ENCODE measurements around the gene TFRC.
"Not testable (repeated sequence)": the region's sequence is repeated elsewhere in the genome, so short reads cannot be mapped to it uniquely, and the experiment has no call there.

TFRC gene

DNA sequence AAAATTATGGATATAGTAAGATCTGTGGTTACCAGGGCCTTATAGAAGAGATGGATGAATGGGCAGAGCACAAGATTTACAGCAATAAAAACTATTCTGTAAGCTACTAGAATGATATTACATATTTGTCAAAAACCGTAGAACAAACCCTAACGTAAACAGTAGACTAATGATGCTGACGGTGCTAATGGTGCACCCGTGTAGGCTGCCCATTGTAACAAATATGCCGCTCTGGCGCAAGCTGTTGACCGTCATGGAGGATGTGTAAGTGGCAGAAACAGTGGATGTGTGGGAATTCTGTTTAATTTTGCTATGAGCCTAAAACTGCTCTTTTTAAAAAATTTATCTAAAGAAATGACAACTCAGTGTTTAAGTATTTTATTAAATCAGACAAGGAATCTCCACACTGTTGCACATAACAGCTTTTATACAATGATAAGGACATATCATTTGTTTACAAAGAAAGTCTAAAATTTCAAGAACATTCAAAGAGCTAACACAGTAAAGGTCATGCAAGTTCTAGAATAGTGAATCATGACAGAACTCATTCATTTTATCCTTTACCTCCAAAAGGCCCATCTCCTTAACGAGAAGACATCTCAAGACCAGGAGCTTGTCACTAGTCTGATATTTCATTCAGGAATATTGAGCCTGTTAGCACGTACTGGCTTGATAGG is 32.8 kb downstream of the TFRC start:
- no peak for DNase-seq (ENCODE audit: low spot score)

DNA sequence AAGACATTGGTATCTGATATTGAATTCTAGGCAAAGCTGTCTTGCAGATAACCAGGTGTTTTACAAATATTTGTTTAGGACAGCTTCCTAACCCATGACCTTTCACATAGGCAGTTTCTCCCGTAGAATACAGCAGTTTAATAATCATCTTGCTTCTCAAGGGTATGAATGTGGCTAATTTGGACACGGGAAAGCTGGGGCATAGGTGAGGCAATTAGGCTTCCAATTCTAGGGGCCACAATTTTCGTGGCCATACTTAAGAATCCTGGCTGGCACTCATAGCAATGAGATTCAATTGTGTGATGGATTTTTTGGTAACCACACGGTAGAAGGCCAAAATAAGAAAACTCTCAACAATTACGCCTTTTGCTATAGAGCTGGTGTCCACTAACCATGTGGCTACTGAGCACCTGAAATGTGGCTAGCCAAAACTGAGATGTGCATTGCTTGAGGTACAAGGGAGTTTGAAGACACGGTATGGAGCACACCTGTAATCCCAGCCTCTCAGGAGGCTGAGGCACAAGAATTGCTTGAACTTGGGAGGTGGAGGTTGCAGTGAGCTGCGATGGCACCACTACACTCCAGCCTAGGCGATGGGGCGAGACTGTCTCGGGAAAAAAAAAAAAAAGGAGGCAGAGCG is 34.4 kb downstream of the TFRC start:
- DNase-seq (ENCODE audit: low spot score): no peak

DNA sequence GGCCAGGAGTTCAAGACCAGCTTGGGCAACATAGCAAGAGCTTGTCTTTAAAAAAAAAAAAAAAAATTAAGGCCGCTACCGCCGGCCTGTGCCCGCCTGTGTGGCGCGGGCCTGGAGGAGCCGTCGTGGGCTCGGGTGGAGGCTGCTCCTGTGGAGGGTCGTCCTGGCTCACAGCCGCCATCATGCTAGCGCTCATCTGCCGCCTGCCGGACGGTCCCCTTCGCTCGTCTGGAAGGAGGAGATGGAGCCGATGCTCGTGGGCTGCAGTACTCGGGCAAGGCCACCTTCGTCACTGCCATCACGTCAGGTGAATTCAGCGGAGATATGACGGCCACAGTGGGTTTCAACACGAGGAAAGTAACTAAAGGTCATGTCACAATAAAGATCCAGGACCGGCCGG is 37.4 kb downstream of the TFRC start:
- no peak for DNase-seq (ENCODE audit: low spot score)

DNA sequence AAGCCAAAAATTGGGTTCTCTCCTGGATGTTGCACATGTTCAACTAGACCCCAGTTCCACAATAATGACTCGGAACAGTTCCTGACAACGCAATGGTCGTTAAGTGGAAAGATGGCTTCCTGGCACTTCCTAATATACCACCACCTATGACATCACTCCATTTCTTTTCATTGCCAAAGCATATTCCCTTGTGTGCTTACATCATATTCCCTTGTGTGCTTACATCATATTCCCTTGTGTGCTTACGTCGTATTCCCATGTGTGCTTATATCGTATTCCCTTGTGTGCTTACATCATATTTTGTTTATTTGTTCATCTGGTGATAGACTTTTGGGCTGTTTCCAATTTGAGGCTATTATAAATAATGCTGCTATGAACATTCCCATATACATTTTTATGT is 39.2 kb downstream of the TFRC start:
- no peak for DNase-seq (ENCODE audit: low spot score)

DNA sequence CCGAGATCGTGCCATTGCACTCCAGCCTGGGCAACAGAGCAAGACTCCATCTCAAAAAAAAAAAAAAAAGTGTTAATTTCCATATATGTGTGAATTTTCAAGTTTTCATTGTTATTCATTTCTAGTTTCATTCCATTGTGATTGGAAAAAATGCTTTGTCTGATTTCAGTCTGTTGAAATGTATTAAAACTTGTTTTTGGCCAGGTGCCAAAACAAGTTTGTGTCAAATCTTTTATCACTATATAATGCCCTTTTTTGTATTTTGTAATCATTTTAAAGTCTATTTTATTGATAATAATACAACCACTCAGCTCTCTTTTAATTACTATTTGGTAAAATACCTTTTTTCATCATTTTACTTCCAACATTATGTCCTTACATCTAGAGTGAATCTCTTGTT is 42.5 kb downstream of the TFRC start:
- DNase-seq (ENCODE audit: low spot score): no peak

DNA sequence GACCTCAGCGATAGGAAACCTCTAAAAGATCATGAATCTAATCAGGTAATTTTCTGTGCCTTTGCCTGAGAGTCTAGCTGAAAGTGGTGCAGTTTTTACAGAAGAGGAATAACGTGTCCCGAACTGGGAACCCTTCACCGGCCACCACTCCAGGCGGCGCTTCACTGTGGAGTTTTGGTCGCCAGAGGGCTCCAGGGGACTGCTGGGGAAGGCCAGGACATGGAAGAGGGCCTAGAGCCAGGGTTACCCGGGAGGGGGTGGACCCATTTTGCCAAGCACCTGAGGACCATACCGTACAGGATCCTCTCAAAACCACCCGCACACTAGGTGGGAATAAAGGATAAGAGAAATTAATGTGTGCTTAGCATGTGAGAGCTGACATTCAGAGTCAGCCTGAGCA is 55.8 kb downstream of the TFRC start:
- DNase-seq (ENCODE audit: low spot score): not testable (repeated sequence)

DNA sequence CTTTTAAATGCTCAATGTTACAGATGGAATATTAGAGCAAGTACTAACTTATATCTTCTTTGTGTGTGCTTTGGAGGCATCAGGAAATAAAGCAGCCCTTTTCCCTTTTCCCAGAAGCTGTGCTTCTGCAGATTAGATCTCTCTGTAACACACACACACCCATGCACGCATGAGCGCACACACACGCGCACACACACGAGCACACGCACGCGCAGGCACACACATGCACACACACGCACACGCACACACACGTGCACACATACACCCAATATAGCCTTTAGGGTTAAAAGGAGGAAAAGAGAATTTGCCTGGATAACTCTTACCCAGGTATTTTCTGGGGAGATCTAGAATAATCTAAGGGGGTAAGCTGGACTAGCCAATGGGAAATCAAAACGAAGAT is 56.9 kb downstream of the TFRC start:
- no peak for DNase-seq (ENCODE audit: low spot score)

DNA sequence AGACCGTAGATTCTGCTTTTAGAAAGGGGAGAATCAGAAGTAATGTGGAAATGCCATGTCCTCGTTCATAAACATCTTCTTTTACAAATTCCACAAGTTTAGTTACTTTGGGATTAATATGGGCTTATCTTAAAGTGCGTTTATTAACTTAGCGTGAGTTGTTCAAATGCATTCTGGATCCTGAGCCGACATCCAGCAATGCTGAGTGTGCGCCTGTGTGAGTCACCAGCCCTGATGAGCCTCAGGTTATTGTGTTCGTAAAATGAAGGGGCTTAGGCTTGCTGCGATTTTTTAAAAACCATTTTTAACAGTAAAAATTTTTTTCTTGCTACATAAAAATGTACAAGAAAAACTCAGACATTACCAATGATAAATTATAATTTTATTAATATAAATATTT is 57.9 kb downstream of the TFRC start:
- no peak for DNase-seq (ENCODE audit: low spot score)

DNA sequence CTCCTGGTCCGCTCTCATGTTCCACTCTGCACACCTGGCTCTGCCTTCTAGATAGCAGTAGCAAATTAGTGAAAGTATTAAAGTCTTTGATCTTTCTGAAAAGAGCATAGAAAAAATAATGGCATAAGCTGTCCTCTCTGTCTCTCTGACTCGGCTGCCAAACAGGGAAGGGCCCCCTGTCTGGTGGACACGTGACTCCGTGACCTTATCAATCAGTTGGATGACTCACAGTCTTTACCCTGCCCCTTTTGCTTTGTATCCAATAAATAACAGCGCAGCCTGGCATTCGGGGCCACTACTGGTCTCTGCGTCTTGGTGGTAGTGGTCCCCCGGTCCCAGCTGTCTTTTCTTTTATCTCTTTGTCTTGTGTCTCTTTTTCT is 59.4 kb downstream of the TFRC start:
- DNase-seq (ENCODE audit: low spot score): not testable (repeated sequence)

DNA sequence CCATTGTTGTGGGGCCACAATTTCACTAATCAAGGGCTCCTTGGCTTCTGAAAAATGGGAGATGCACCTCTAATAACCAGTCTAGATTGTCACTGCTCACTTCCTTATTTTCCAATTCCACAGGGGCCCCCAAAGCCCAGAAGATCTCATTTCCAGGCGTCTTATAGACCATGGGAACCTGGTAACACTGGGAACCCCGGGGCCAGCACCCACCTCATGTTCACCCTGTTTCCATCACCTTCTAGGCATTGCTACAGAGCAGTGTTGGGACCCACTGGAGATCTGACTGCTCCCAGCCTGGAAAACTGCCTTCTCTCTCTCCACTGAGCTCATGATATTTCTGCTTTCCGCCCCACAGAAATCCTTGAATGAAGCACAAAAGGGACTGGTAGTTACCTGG is 61.5 kb downstream of the TFRC start:
- DNase-seq (ENCODE audit: low spot score): no peak

DNA sequence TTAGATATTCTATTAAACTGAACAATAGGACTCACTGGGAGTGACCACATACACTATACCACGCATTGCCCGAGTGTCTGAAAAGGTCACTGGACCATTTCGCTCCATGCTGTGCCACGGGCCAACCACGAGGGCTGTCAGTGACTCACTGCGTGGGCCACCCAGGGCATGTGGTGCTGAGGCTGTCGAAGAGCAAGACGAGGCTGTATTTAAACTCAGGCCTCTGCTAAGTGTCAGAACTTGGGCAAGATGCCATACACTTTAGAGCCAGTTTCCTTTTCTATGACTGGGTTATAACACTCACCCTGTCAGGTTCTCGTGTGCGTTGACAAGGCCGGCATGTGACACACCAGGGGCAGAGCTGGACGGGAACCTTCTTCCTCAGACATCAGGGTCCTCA is 62.3 kb downstream of the TFRC start:
- DNase-seq (ENCODE audit: low spot score): not testable (repeated sequence)

DNA sequence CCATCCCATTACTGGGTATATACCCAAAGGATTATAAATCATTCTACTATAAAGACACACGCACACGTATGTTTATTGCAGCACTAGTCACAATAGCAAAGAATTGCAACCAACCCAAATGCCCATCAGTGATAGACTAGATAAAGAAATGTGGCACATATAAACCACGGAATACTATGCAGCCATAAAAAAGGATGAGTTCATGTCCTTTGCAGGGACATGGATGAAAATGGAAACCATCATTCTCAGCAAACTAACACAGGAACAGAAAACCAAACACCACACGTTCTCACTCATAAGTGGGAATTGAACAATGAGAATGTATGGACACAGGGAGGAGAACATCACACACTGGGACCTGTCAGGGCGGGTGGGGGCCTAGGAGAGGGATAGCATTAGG is 63.7 kb downstream of the TFRC start:
- DNase-seq (ENCODE audit: low spot score): not testable (repeated sequence)

DNA sequence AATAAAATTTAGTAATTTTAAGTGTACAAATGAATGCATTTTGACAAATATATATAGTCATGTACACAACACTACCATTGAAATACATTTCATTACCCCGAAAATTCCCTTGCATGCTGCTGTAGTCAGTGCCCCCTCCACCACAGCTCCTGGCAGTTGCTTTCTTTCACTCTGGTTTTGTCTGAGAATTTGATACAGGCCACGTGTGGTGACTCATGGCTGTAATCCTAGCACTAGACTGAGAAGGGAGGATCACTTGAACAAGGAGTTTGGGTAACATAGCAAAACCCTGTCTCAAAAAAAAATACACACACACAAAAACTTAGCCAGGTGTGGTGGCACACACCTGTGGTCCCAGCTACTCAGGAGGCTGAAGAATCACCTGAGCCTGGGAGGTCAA is 65.4 kb downstream of the TFRC start:
- DNase-seq (ENCODE audit: low spot score): no peak

DNA sequence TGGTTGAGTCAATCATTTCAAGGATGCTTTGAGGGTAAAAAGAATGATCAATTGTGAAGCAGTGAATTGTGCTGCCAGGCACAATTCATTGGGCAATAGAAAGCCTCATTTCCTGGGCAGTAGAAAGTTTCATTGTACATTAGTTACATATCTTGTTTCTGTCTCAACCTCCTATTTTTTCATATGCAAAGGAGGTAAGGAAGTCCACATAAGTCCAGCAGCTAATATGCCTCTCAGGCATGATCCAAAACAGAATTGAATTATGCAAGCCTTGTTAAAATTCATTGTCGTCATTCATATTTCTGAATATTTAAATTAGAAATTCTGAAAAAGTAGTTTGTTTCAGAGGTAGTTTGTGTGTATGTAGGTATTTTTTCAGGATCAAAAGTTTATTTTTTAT is 65.8 kb downstream of the TFRC start:
- DNase-seq (ENCODE audit: low spot score): no peak

DNA sequence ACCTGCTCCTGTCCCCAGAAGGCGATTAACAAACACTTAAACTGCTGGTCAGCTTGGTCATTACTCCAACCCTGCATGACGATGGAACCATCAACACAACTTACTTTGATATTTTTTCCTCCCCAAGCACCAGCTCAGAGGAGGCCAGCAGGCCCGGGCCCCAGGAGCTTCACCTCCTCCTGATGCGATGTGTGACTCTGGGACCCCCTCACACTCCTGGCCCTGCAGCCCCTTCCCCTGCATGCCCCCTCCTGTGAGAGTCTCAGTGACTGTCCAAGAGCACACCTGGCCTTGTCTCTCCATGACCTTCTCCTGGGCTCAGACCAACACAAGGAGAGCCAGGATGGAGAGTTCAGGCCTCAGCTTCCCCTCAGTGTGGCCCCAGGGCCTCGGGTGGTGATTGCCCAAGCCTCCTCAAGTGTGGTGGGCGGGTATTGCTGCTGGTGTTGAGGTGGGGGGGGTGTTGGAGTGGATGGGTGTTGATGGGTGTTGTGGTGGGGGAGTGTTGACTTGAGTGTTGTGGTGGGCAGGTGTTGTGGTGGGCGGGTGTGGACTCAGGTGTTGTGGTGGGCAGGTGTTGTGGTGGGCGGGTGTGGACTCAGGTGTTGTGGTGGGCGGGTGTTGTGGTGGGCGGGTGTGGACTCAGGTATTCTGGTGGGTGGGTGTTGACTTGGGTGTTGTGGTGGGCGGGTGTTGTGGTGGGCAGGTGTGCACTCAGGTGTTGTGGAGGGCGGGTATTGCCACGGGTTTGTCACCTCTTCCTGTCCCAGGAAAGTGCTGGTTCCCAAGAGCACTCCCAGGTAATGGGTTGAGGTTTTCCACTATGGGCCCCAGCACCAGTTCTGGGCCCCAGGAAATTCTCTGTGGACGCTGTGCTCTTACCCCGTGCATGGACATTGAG is 68.1 kb downstream of the TFRC start:
- no peak for DNase-seq (ENCODE audit: low spot score)

DNA sequence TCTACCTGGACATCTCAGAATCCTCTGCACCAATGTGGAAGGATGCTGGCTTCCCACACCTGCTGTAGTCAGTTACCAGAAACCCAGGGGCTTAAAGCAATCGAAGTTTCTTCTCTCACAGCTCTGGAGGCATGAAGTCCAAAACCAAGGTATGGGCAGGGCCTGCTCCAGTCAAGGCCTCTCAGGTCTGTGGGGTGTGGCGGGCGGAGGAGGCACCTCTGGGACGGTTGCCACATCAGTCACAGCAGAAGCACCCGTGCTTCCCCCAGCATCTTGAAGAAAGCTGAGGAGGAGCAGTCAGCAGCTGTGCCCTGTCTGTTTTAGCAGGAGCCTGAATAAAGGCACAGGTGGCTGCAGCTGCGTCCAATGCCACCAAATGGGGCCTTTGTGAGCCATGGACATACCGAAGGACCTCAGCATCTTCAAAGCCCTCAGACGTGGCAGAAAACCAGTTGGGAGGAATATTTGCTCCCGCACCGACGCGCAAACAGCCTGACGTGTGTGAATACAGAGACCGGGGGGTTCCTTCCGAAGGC is 68.9 kb downstream of the TFRC start:
- no peak for DNase-seq (ENCODE audit: low spot score)

DNA sequence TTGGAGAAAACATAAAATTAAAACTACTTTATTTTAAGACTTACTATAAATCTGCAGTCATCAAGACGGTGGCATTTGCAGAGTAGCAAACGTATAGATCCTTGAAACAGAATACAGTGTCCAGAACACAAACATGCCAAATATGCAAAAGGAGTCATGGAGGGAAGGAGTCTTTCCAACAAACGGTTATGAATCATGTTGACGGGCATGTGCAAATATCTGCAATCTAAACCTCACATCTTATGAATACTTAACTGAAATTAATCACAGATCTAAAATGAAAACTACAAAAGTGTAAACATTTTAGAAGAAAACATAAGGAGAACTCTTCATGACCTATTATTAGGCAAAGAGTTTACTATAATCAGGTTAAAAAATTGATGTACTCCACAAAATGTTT is 69.4 kb downstream of the TFRC start:
- DNase-seq (ENCODE audit: low spot score): no peak

DNA sequence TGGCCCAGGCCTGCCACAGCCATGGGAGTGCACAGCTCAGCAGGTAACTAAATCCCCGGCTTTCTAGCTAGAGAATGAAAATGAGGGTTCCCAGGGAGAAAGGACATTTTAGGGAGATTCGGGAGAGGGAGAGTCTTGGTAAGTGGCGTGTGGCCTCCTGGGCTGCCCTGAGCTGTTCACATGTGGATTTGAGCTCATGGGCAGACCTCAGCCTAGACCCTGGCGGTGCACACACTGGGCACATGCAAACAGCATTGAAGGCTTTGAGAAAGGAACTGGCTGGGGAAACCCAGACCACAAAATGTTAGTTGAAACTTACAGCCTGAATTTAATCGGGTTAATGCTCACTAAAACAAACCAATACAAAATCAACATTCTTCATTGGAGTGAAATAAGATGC is 72.4 kb downstream of the TFRC start:
- DNase-seq (ENCODE audit: low spot score): no peak

DNA sequence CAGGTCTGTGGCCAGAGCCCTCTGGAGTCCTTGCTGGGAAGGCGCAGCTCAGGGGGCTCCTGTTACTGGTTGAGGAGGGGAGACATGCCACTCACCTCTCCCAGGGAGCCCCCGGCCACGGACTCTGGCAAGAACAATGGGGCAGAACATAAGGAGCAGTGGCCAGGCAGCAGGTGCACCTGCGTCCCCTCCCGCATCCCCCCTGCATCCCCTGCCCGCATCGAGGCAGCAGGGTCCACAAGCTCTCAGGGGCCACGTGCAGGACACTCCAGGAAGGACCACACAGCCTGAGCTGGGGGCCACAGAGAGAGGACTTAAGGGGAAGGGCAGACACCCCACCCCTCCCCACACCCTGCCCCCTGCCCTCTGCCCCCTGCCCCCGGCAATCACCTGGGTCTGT is 73.0 kb downstream of the TFRC start:
- no peak for DNase-seq (ENCODE audit: low spot score)

DNA sequence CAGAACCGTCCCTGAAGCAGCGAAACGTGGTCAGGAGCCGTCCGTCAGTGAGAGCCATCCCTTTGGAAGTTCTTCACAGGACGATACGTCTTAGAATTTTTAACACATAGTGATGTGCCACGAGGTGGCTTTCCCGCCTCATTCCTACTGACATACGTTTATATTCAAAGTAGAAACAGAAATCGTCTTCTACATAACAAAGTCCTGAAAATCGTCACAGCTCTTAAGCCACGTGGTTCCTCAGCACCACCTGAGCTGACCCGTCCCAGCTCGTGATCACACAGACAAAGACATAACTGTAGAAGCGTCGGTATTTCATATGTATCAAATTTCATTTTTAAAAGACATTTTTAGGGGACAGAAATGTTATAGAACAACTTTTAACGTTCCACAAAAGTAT is 73.5 kb downstream of the TFRC start:
- DNase-seq (ENCODE audit: low spot score): no peak

DNA sequence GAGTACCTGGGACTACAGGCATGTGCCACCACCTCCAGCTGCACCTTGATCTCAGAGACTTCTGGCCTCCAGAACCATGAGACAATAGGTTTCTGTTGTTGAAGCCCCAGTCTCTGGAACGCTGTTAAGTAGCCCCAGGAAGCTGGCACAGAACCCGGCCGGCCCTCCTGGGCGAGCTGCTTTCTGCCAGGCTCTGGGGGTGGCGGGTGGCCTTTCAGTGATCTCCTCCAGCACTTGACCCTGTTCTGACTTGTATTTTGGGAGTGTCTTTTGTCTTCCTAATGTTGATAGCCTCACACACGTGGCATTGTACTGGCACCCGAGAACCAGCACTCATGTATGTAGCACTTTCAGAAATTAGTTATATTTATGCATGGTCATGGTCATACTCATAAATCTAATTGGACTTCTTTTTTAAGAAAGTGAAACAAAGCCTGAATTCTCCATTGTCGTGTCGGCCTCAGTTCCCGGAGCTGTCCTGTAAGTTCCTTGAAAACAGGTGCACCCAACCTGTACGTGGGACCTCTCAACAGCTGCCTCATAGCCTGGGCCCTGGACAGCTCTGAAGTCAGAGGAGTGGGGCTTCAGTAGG is 74.0 kb downstream of the TFRC start:
- no peak for DNase-seq (ENCODE audit: low spot score)

DNA sequence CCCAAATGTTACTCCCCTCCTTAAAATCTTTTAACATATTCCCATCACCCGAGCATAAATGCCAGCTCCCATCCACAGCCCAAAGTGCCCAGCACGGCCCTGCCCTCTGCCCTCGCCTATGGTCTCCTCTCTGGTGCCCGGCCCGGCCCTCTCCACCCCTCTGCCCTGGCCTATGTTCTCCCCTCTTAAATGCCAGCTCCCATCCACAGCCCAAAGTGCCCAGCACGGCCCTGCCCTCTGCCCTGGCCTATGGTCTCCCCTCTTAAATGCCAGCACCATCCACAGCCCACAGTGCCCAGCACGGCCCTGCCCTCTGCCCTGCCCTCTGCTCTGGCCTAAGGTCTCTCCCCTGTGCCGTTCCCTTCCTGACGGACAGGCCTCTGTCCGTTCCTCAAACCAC is 76.6 kb downstream of the TFRC start:
- DNase-seq (ENCODE audit: low spot score): not testable (repeated sequence)

Measured in left forelimb (tissue), 1 donor.